ENCODE results near the gene ABCA12. TPM values are rescaled to one million over a fixed set of nuclear protein-coding genes. Genes with fewer than 3 reads are reported as not detected.

The ABCA12 gene
- total RNA-seq, 1 donor from 2014 or later: 7.7 TPM

- Histone ChIP-seq H3K36me3 (ENCODE audit: control insufficient read depth, insufficient read depth, low read length) (no peaks in the 10 kb centered on the region), H3K4me3 (ENCODE audit: low read depth, low read length) (no peak overlapping the region), H3K27me3 (ENCODE audit: control insufficient read depth, insufficient read depth, low read length) (no peaks in the 10 kb centered on the region)
- TF ChIP-seq CTCF (IDR thresholded peaks at IDR 0.05; ENCODE audit: insufficient read depth, low read length, poor library complexity, severe bottlenecking): no peak
- DNase-seq (ENCODE audit: low read depth): no peak
These were observed 243.0 kb downstream of the ABCA12 start for GRCh38 chr2:214895469-214895868.

GRCh38 chr2:214889301-214889700 lies 249.1 kb downstream of the ABCA12 start:
- DNase-seq (ENCODE audit: low read depth): no peak
- no peak overlapping the region for H3K4me3 ChIP-seq (ENCODE audit: low read depth, low read length)
- H3K36me3 ChIP-seq (ENCODE audit: control insufficient read depth, insufficient read depth, low read length): no peaks in the 10 kb centered on the region
- H3K27me3 ChIP-seq (ENCODE audit: control insufficient read depth, insufficient read depth, low read length): no peaks in the 10 kb centered on the region
- no peak for TF ChIP-seq CTCF (IDR thresholded peaks at IDR 0.05; ENCODE audit: insufficient read depth, low read length, poor library complexity, severe bottlenecking)

- DNase-seq (ENCODE audit: low read depth): no peak
- Histone ChIP-seq H3K36me3 (ENCODE audit: control insufficient read depth, insufficient read depth, low read length) (no peaks in the 10 kb centered on the region), H3K4me3 (ENCODE audit: low read depth, low read length) (no peak overlapping the region), H3K27me3 (ENCODE audit: control insufficient read depth, insufficient read depth, low read length) (no peaks in the 10 kb centered on the region)
- no peak for TF ChIP-seq CTCF (IDR thresholded peaks at IDR 0.05; ENCODE audit: insufficient read depth, low read length, poor library complexity, severe bottlenecking)
These were observed 256.7 kb downstream of the ABCA12 start for GRCh38 chr2:214881647-214882202.

Other genes with a start within 250 kb of the ABCA12 start
- 75.2 and 81.6 TPM in 2 replicates for gene ATIC, start 173.4 kb upstream of the ABCA12 start, total RNA-seq

All from kidney epithelial cell (primary cell).